ENCODE results near the gene RAD18.
A peak's percentile ranks its signal among the peaks of the same experiment; 100 is the strongest.

- no peak for TF ChIP-seq TAF1 (IDR thresholded peaks at IDR 0.05; ENCODE audit: borderline replicate concordance, insufficient read depth, low read length)
- TF ChIP-seq POLR2AphosphoS5 (IDR thresholded peaks at IDR 0.05; ENCODE audit: low read depth, low read length): no peak
- peak in 1 of 2 experiments; percentile 78; a peak in 1 of 4 replicates for TF ChIP-seq REST (IDR thresholded peaks at IDR 0.05; ENCODE audit: insufficient read depth in 1 of 2, low read depth in 2 of 2, low read length in 2 of 2)
- no peak for TF ChIP-seq SIN3A (IDR thresholded peaks at IDR 0.05; ENCODE audit: borderline replicate concordance, insufficient read depth, low read length)
Measured at GRCh38 chr3:8996681-8997121, 33.4 kb upstream of the RAD18 start.
